HEK293T (cell line): ENCODE results near the gene HACD2.

Experiments used
- BHLHE40 ChIP-seq: fragments of 450-650 bp; IDR thresholded peaks from 2 replicates; pipeline ENCODE4 v1.6.1; 2016; ENCODE audit warnings: mild to moderate bottlenecking, moderate library complexity, borderline replicate concordance
- FOXA1 ChIP-seq: fragments of 450-650 bp; IDR thresholded peaks from 2 replicates; pipeline ENCODE4 v1.6.1; 2016; ENCODE audit warnings: mild to moderate bottlenecking
- FOXM1 ChIP-seq: fragments of 450-650 bp; IDR thresholded peaks from 2 replicates; pipeline ENCODE4 v1.6.1; 2017; ENCODE audit warnings: mild to moderate bottlenecking, borderline replicate concordance
- LEF1 ChIP-seq: fragments of 450-650 bp; IDR thresholded peaks from 2 replicates; pipeline ENCODE4 v1.6.1; 2017; ENCODE audit warnings: mild to moderate bottlenecking, borderline replicate concordance
- SUZ12 ChIP-seq: fragments of 450-650 bp; IDR thresholded peaks from 2 replicates; pipeline ENCODE4 v1.6.1; 2016; ENCODE audit warnings: mild to moderate bottlenecking
- TARDBP ChIP-seq: fragments of 450-650 bp; IDR thresholded peaks from 2 replicates; pipeline ENCODE4 v1.6.1; 2016
- TF ChIP-seq, protein P1 (sequence below): fragments of 450-650 bp; IDR thresholded peaks from 2 replicates; pipeline ENCODE4 v1.6.1; 2016

DNA sequence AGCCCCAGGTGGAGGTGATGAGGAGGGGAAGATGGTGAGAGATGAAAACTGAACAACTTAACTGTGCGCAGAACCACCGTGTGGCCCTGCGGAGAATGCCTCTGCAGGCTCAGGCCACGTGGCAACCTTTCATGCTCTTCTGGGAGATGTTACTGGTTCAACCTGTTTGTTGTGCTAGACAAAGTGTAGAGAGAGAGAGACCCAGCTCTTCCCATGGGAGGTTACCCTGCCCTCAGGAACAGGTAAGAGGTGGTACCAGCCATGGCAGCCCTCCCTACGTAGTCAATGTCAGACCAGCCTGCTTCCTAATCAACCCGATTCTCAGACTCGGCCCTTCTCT, 37.0 kb upstream of the HACD2 start:
- TF ChIP-seq FOXM1 = no peak
- TF ChIP-seq, protein P1, sequence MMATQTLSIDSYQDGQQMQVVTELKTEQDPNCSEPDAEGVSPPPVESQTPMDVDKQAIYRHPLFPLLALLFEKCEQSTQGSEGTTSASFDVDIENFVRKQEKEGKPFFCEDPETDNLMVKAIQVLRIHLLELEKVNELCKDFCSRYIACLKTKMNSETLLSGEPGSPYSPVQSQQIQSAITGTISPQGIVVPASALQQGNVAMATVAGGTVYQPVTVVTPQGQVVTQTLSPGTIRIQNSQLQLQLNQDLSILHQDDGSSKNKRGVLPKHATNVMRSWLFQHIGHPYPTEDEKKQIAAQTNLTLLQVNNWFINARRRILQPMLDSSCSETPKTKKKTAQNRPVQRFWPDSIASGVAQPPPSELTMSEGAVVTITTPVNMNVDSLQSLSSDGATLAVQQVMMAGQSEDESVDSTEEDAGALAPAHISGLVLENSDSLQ = no peak
- TF ChIP-seq BHLHE40 = no peak
- no peak for TF ChIP-seq TARDBP
- TF ChIP-seq FOXA1 = no peak
- TF ChIP-seq SUZ12 = no peak
- TF ChIP-seq LEF1 = no peak
